CD4-positive, alpha-beta memory T cell (primary cell): ENCODE data around the gene IL15. TPM values are rescaled to one million over a fixed set of nuclear protein-coding genes. Genes with fewer than 3 reads are reported as not detected.
A peak's percentile ranks its signal among the peaks of the same experiment; 100 is the strongest.

ENCODE experiments used
- CTCF ChIA-PET: fragments of 350-600 bp; sonication (Branson Sonifier 250); formaldehyde crosslinking; loops from one replicate; lab custom pipeline; 2021; ENCODE audit warnings: inconsistent platforms; ENCODE audit not compliant: partially characterized antibody; lab: Charles Lee
- POLR2A ChIA-PET: fragments of 350-600 bp; sonication (Branson Sonifier 250); formaldehyde crosslinking; loops from one replicate; lab custom pipeline; 2021; ENCODE audit not compliant: partially characterized antibody; lab: Charles Lee
- DNase-seq, 5 donors: peaks; one replicate each; pipeline versions ENCODE4 v3.0.0 to v3.0.0-alpha.2; 2020 to 2022; ENCODE audit warnings: mixed read lengths in 1 of 5
- H3K27ac ChIP-seq: one replicate; pipeline ENCODE4 v1.7.0; 2013; ENCODE audit warnings: low read depth, low read length
- H3K27me3 ChIP-seq: 2 replicates; pipeline ENCODE4 v1.7.0; 2013; ENCODE audit warnings: mild to moderate bottlenecking, low read length, moderate library complexity; ENCODE audit not compliant: insufficient read depth
- H3K36me3 ChIP-seq: 2 replicates; pipeline ENCODE4 v1.7.0; 2013; ENCODE audit warnings: mild to moderate bottlenecking, low read length, moderate library complexity; ENCODE audit not compliant: insufficient read depth
- H3K4me1 ChIP-seq: 2 replicates; pipeline ENCODE4 v1.7.0; 2013; ENCODE audit warnings: mild to moderate bottlenecking, low read length, moderate library complexity; ENCODE audit not compliant: insufficient read depth
- H3K4me3 ChIP-seq, 2 donors: one replicate each; pipeline ENCODE4 v1.7.0; 2013; ENCODE audit warnings: low read length in 2 of 2, mild to moderate bottlenecking in 1 of 2
- H3K9me3 ChIP-seq, 2 donors: one replicate each; pipeline ENCODE4 v1.7.0; 2013; ENCODE audit warnings: low read length in 2 of 2, control low read depth in 1 of 2; ENCODE audit not compliant: control insufficient read depth in 1 of 2
- H3K27ac Mint-ChIP-seq, 7 donors: one replicate each; pipeline ENCODE4 v1.8.0; 2020 to 2021; ENCODE audit warnings: mixed read lengths in 7 of 7, mild to moderate bottlenecking in 6 of 7, inconsistent platforms in 3 of 7, moderate library complexity in 3 of 7
- H3K27me3 Mint-ChIP-seq, 2 donors: one replicate each; pipeline ENCODE4 v1.8.0; 2020 to 2021; ENCODE audit warnings: mixed read lengths in 2 of 2
- H3K36me3 Mint-ChIP-seq, 2 donors: one replicate each; pipeline ENCODE4 v1.8.0; 2020 to 2021; ENCODE audit warnings: mixed read lengths in 2 of 2, inconsistent platforms in 1 of 2, mild to moderate bottlenecking in 1 of 2
- H3K4me1 Mint-ChIP-seq, 4 donors: one replicate each; pipeline ENCODE4 v1.8.0; 2020 to 2021; ENCODE audit warnings: mixed read lengths in 4 of 4, mild to moderate bottlenecking in 1 of 4
- H3K4me3 Mint-ChIP-seq, 8 donors: one replicate each; pipeline ENCODE4 v1.8.0; 2020 to 2021; ENCODE audit warnings: mixed read lengths in 8 of 8, mild to moderate bottlenecking in 7 of 8, moderate library complexity in 6 of 8, inconsistent platforms in 3 of 8
- H3K9me3 Mint-ChIP-seq, 8 donors: one replicate each; pipeline ENCODE4 v1.8.0; 2020 to 2021; ENCODE audit warnings: mixed read lengths in 8 of 8, mild to moderate bottlenecking in 5 of 8, inconsistent platforms in 3 of 8, moderate library complexity in 1 of 8
- intact Hi-C: fragments of 100-400 bp; cut with micrococcal nuclease; formaldehyde crosslinking; loops from one replicate; pipeline ENCODE4 v1.15.1; 2023
- polyA plus RNA-seq, 2 donors: library from polyadenylated mRNA; unstranded; fragments of 300-500 nt; fragmentation: Illumina TruSeq; gene quantifications; one replicate each; pipeline ENCODE4 v1.2.3, GENCODE V29; 2021
- total RNA-seq, 2 experiments: library from RNA; stranded (reverse); gene quantifications; one replicate each; pipeline ENCODE4 v1.2.3, GENCODE V29; 2021

IL15 gene
- total and polyA plus RNA-seq, 4 experiments from 2014 or later, result 2.6 to 6.1 (median 4.6) TPM

DNA sequence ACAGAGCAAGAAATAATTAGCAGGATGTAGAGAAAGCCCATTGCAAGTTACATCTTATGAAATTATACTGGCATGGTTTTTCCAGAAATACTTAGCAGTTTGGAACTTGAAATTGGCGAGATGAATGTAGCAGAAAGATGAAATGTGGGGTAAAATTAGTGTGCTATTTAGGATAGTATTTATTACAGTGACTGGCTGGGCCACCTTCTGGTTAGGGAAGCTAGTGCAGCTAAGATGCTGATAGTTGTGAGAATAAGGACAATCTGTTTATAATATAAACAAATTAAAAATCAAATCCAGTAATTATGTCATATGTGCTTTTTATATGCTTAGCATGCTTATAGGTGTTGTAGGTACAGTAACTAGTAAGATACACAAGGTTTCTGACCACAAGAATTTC is 74.8 kb downstream of the IL15 start:
- Histone ChIP-seq H3K27ac (no peak overlapping the region), H3K36me3 (no peaks in the 10 kb centered on the region), H3K4me1 (no peaks in the 10 kb centered on the region), H3K27me3 (no peaks in the 10 kb centered on the region), H3K9me3 (no peaks in the 10 kb centered on the region), H3K4me3 (no peak overlapping the region)
- Mint-ChIP-seq H3K27me3 (no peaks in the 10 kb centered on the region), H3K9me3 (peaks cover 0 to 23% (median 12%) of the 10 kb centered on the region in 8 donors), H3K4me1 (peaks cover 0 to 8% (median 2%) of the 10 kb centered on the region in 4 donors), H3K4me3 (no peak overlapping the region), H3K27ac (peak overlapping the region in 1 of 7 donors; percentile 19), H3K36me3 (peaks cover 14 to 32% of the 10 kb centered on the region in 2 donors)
- no peak for DNase-seq
- ChIA-PET CTCF (interaction anchor here (1.8 to 2.0 kb wide), 2 partner anchors 9 to 404 kb away, joined by 4 to 6 read pairs; no protein-coding TSS in a partner anchor), POLR2A (no interaction called here)
- intact Hi-C loops, result loop anchor here (2.0 kb wide), 1 partner anchor 404 kb away; no protein-coding TSS in a partner anchor

DNA sequence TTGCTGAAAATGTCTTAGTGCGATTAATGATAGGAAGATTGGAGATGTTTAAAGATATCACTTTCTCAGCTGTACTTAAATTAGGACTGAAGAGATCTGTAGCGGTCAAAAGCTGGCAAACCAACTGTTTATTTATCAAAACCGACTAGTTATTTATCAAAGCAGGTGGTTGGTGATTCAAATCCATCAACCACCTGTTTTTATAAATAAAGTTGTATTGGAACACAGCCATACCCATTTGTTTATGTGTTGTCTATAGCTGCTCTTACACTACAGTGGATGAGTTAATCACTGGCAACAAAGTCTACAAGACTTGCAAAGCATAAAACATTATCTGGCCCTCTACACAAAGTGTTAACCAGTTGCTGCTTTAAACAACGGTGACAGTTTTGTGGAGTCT is 76.8 kb downstream of the IL15 start:
- H3K4me3 Mint-ChIP-seq, result no peak overlapping the region
- Histone ChIP-seq H3K36me3 (no peaks in the 10 kb centered on the region), H3K27me3 (no peaks in the 10 kb centered on the region), H3K4me3 (no peak overlapping the region), H3K9me3 (no peaks in the 10 kb centered on the region), H3K27ac (no peak overlapping the region), H3K4me1 (no peaks in the 10 kb centered on the region)
- no peaks in the 10 kb centered on the region for H3K27me3 Mint-ChIP-seq
- DNase-seq, result no peak
- POLR2A ChIA-PET, result no interaction called here
- intact Hi-C loops, result no loop called here
- peaks cover 0 to 12% (median 9%) of the 10 kb centered on the region in 8 donors for H3K9me3 Mint-ChIP-seq
- peaks cover 11 to 41% of the 10 kb centered on the region in 2 donors for H3K36me3 Mint-ChIP-seq
- H3K27ac Mint-ChIP-seq, result no peak overlapping the region
- peaks cover 0 to 2% (median 0%) of the 10 kb centered on the region in 4 donors for H3K4me1 Mint-ChIP-seq
- CTCF ChIA-PET, result no interaction called here

DNA sequence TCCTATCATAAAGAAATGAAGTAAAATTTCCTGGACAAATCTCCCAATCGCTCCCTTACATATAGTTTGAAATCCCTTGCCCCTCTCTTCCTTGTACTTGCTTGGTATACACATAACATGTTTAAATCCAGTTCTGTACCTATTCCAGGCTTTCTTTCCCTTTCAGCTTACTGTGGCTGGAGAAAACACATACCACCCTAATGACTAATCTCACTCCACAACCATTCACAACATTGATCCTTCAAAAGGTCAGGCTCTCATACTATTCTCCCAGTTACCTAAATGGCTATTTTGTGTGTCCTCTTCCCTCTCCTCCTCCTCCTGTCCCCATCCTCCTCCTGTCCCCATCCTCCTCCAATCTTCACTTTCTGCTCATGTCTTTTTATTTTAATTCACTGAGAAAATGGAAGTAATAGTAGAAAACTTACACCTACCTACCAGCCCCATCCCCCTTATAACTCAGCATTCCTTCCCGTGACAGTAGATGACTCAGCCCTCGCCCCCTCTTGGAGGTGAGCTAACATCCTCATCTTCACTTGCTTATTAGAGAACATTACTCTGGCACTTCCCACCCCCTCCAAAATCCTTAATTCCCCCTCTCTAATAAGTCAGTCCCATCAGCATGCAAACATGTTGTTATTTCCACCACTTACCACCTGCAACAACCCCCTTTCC is 77.5 kb downstream of the IL15 start:
- POLR2A ChIA-PET, result no interaction called here
- intact Hi-C loops, result no loop called here

DNA sequence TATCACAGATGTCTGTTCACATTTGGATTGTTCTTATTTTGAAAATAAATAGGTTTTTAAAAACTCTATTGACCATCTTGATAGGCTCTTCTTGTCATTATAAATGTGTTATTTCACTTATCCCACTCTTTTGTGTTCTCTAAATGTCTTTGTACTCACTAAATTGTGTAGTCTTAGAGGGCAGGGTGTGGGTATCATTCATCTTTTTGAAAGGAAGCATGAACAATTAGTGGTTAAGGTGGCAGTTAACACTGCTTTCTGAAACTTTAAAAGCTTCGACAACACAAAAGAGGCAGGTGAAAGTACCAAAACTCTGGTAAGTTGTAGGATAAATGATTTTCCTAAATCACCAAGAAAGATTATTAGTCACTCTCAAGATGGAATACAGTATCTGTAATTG is 83.2 kb downstream of the IL15 start:
- Mint-ChIP-seq H3K27me3 (no peaks in the 10 kb centered on the region), H3K36me3 (peaks cover 24 to 67% of the 10 kb centered on the region in 2 donors), H3K27ac (no peak overlapping the region), H3K9me3 (peaks cover 0 to 12% (median 7%) of the 10 kb centered on the region in 8 donors), H3K4me3 (no peak overlapping the region), H3K4me1 (peaks cover 0 to 2% (median 0%) of the 10 kb centered on the region in 4 donors)
- H3K27ac ChIP-seq, result no peak overlapping the region
- peaks cover 4% of the 10 kb centered on the region for H3K36me3 ChIP-seq
- POLR2A ChIA-PET, result no interaction called here
- intact Hi-C loops, result no loop called here
- no peak overlapping the region for H3K4me3 ChIP-seq
- no peaks in the 10 kb centered on the region for H3K27me3 ChIP-seq
- no peak for DNase-seq
- H3K4me1 ChIP-seq, result no peaks in the 10 kb centered on the region
- CTCF ChIA-PET, result no interaction called here
- no peaks in the 10 kb centered on the region for H3K9me3 ChIP-seq

More for the DNA sequence above, 77.5 kb downstream of the IL15 start:
- Mint-ChIP-seq H3K36me3 (peaks cover 11 to 42% of the 10 kb centered on the region in 2 donors), H3K4me3 (no peak overlapping the region), H3K27me3 (no peaks in the 10 kb centered on the region), H3K9me3 (peaks cover 0 to 12% (median 7%) of the 10 kb centered on the region in 8 donors), H3K27ac (peak overlapping the region in 1 of 7 donors; percentile 24), H3K4me1 (peaks cover 0 to 2% (median 0%) of the 10 kb centered on the region in 4 donors)
- CTCF ChIA-PET, result no interaction called here
- no peak for DNase-seq
- no peaks in the 10 kb centered on the region for H3K27me3 ChIP-seq
- H3K9me3 ChIP-seq, result no peaks in the 10 kb centered on the region
- H3K4me3 ChIP-seq, result no peak overlapping the region
- no peaks in the 10 kb centered on the region for H3K36me3 ChIP-seq
- no peak overlapping the region for H3K27ac ChIP-seq
- H3K4me1 ChIP-seq, result no peaks in the 10 kb centered on the region

DNA sequence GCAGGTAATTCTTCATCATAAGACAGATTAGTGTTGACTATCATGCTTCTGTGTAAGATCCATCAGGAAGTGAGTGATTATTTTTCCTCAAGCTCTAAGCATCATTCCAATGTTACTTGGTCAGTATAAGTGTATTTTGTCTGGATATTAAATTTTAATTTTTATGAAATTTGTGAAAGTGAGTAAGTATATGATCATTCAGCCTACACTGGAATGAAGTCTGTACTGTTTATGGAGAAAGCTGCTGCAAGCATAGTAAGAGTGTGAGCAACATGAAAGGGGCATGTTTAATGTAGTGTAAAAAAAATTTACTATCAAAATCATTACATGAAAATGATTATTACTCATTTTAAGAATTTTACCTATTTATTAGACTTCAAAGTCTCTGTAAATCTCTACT is 84.8 kb downstream of the IL15 start:
- Histone ChIP-seq H3K36me3 (peaks cover 4% of the 10 kb centered on the region), H3K4me1 (no peaks in the 10 kb centered on the region), H3K9me3 (no peaks in the 10 kb centered on the region), H3K27ac (no peak overlapping the region), H3K27me3 (no peaks in the 10 kb centered on the region), H3K4me3 (no peak overlapping the region)
- no peak for DNase-seq
- POLR2A ChIA-PET, result no interaction called here
- peaks cover 0 to 10% (median 6%) of the 10 kb centered on the region in 8 donors for H3K9me3 Mint-ChIP-seq
- H3K4me1 Mint-ChIP-seq, result no peaks in the 10 kb centered on the region
- no peaks in the 10 kb centered on the region for H3K27me3 Mint-ChIP-seq
- peaks cover 23 to 57% of the 10 kb centered on the region in 2 donors for H3K36me3 Mint-ChIP-seq
- no peak overlapping the region for H3K27ac Mint-ChIP-seq
- intact Hi-C loops, result no loop called here
- CTCF ChIA-PET, result no interaction called here
- no peak overlapping the region for H3K4me3 Mint-ChIP-seq

DNA sequence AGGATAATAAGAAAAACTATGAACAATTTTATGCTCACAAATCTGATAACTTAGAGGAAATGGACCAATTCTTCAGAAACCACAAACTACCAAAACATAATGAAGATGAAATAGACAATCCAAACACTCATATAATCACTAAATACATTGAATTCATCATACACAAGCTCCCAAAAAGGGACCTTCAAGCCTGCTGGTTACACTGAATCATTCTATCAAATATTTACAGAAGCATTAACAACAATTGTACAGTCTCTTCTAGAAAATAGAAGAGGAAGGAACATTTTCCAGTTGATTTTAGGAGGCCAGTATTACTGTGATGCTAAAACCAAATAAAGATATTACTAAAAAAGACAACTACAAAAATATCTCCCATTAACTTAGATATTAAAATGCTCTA is 88.3 kb downstream of the IL15 start:
- CTCF ChIA-PET, result no interaction called here
- no peaks in the 10 kb centered on the region for H3K4me1 ChIP-seq
- Mint-ChIP-seq H3K36me3 (peaks cover 19 to 57% of the 10 kb centered on the region in 2 donors), H3K27me3 (no peaks in the 10 kb centered on the region), H3K9me3 (peaks cover 0 to 2% (median 0%) of the 10 kb centered on the region in 8 donors), H3K4me1 (no peaks in the 10 kb centered on the region), H3K4me3 (no peak overlapping the region), H3K27ac (no peak overlapping the region)
- H3K4me3 ChIP-seq, result no peak overlapping the region
- H3K27me3 ChIP-seq, result no peaks in the 10 kb centered on the region
- no peaks in the 10 kb centered on the region for H3K9me3 ChIP-seq
- peaks cover 4% of the 10 kb centered on the region for H3K36me3 ChIP-seq
- DNase-seq, result no peak
- intact Hi-C loops, result no loop called here
- H3K27ac ChIP-seq, result no peak overlapping the region
- POLR2A ChIA-PET, result no interaction called here

DNA sequence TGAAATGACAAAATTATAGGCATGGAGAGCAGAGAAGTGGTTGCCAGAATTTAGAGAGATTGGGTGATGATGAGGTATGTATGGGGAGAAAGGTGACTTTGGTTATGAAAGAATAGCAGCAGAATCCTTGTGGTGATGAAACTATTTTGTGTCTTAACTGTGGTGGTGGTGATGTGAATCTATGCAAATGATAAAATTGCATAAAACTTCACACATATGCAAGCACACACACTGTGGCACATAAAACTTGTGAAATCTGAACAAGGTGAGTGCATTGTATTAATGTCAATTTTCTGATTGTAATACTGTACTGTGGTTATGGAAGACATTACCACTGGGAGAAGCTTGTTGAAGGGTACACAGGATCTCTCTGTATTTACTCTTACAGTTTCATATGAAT is 91.0 kb downstream of the IL15 start:
- peaks cover 28 to 62% of the 10 kb centered on the region in 2 donors for H3K36me3 Mint-ChIP-seq
- H3K27ac Mint-ChIP-seq, result no peak overlapping the region
- ChIA-PET CTCF (no interaction called here), POLR2A (no interaction called here)
- peaks cover 0 to 1% (median 0%) of the 10 kb centered on the region in 4 donors for H3K4me1 Mint-ChIP-seq
- DNase-seq, result no peak
- peaks cover 0 to 4% (median 0%) of the 10 kb centered on the region in 8 donors for H3K9me3 Mint-ChIP-seq
- H3K27me3 Mint-ChIP-seq, result no peaks in the 10 kb centered on the region
- intact Hi-C loops, result no loop called here
- H3K4me1 ChIP-seq, result no peaks in the 10 kb centered on the region
- H3K36me3 ChIP-seq, result no peaks in the 10 kb centered on the region
- H3K27ac ChIP-seq, result no peak overlapping the region
- no peak overlapping the region for H3K4me3 ChIP-seq
- H3K9me3 ChIP-seq, result no peaks in the 10 kb centered on the region
- H3K27me3 ChIP-seq, result no peaks in the 10 kb centered on the region
- H3K4me3 Mint-ChIP-seq, result no peak overlapping the region
